K562 (cell line): ENCODE measurements around the gene IGSF8. TPM values are rescaled to one million over a fixed set of nuclear protein-coding genes. Genes with fewer than 3 reads are reported as not detected.
A peak's percentile ranks its signal among the peaks of the same experiment; 100 is the strongest.

Source experiments
- ATAC-seq: fragments of 200-7000 bp; cut with Tn5 transposase; 3 replicates; pipeline ENCODE4 v1.9.1; 2020; ENCODE audit warnings: moderate library complexity
- BruUV-seq: library from RNA; stranded (reverse); fragments of 400-500 nt; replicated peaks from 2 replicates; lab custom pipeline; 2021; lab: Mats Ljungman, UMichigan
- CTCF ChIA-PET: fragments of 300-600 bp; formaldehyde crosslinking; extraction: SDS; loops from one replicate; lab custom pipeline; 2021; ENCODE audit warnings: low intra/inter-chr PET ratio; lab: Yijun Ruan, JAX
- POLR2A ChIA-PET: fragments of 300-600, 350-650 bp; sonication (Branson Sonifier 250); formaldehyde crosslinking; extraction: SDS; loops from one replicate; lab custom pipeline; 2021; ENCODE audit warnings: antibody characterized with exemption, inconsistent platforms; lab: Yijun Ruan, JAX
- DNase-seq, 4 experiments: peaks; one replicate each; pipeline versions ENCODE4 v3.0.0 to v3.0.0-alpha.2; 2011 to 2018; ENCODE audit warnings: low spot score in 3 of 4, mixed read lengths in 3 of 4; ENCODE audit errors: extremely low read depth in 1 of 4
- FAIRE-seq: peaks from 2 replicates; lab custom pipeline; 2011; peaks lifted over from hg19 to GRCh38; lab: Jason Lieb, UNC
- H2AFZ ChIP-seq: 2 replicates; pipeline ENCODE4 v1.6.0; 2011; ENCODE audit warnings: low read depth, low read length, control low read depth, inconsistent platforms
- H3K27ac ChIP-seq: fragments of 200-600 bp; 3 replicates; pipeline ENCODE4 v1.8.0; 2011; ENCODE audit warnings: low read depth, mild to moderate bottlenecking, control low read depth, inconsistent platforms, low read length, moderate library complexity, mixed read lengths; ENCODE audit errors: extremely low read depth
- H3K27me3 ChIP-seq, 2 experiments: fragments of 300-600 bp in 1 of 2; 2 replicates in 1 of 2; 3 replicates in 1 of 2; pipeline versions ENCODE4 v1.6.0 to v1.8.0; 2011; ENCODE audit warnings: inconsistent platforms in 2 of 2, low read length in 2 of 2, mild to moderate bottlenecking in 1 of 2, mixed read lengths in 1 of 2, moderate library complexity in 1 of 2; ENCODE audit not compliant: control insufficient read depth in 2 of 2, insufficient read depth in 2 of 2
- H3K36me3 ChIP-seq: fragments of 300-600 bp; 3 replicates; pipeline ENCODE4 v1.8.0; 2011; ENCODE audit warnings: mild to moderate bottlenecking, low read length, inconsistent platforms; ENCODE audit not compliant: control insufficient read depth, insufficient read depth
- H3K4me1 ChIP-seq, 2 experiments: fragments of 200-600 bp in 1 of 2; replicated peaks in 1 of 2; 2 replicates in 1 of 2; 3 replicates in 1 of 2; pipeline versions ENCODE4 v1.5.1 to v1.8.0; 2011; ENCODE audit warnings: inconsistent platforms in 2 of 2, low read length in 2 of 2, mild to moderate bottlenecking in 1 of 2, mixed read lengths in 1 of 2, moderate library complexity in 1 of 2; ENCODE audit not compliant: control insufficient read depth in 2 of 2, insufficient read depth in 2 of 2
- H3K4me2 ChIP-seq: 2 replicates; pipeline ENCODE4 v1.6.1; 2011; ENCODE audit warnings: low read length, control low read depth, inconsistent platforms, mixed read lengths; ENCODE audit not compliant: insufficient read depth
- H3K4me3 ChIP-seq: fragments of 200-600 bp; sonication (generic), shearing (Covaris generic); 2 replicates; pipeline ENCODE4 v1.5.1; 2016; ENCODE audit warnings: control low read depth, inconsistent platforms
- H3K79me2 ChIP-seq: fragments of 200-600 bp; 3 replicates; pipeline ENCODE4 v1.8.0; 2011; ENCODE audit warnings: low read length, inconsistent platforms; ENCODE audit not compliant: control insufficient read depth, insufficient read depth
- H3K9ac ChIP-seq, 2 experiments: 2 replicates each; pipeline versions ENCODE4 v1.6.0 to v1.6.1; 2011; ENCODE audit warnings: low read depth in 2 of 2, low read length in 2 of 2, control low read depth in 1 of 2, inconsistent platforms in 1 of 2, mild to moderate bottlenecking in 1 of 2, mixed read lengths in 1 of 2; ENCODE audit not compliant: insufficient read depth in 1 of 2
- H3K9me1 ChIP-seq: one replicate; pipeline ENCODE4 v1.6.0; 2011; ENCODE audit warnings: inconsistent platforms, mild to moderate bottlenecking, low read length, moderate library complexity; ENCODE audit not compliant: control insufficient read depth, insufficient read depth
- H3K9me3 ChIP-seq: replicated peaks from 2 replicates; pipeline ENCODE4 v1.5.1; 2011; ENCODE audit warnings: low read depth, low read length, inconsistent platforms; ENCODE audit not compliant: control insufficient read depth, insufficient read depth
- H4K20me1 ChIP-seq: replicated peaks from 2 replicates; pipeline ENCODE4 v1.6.1; 2011; ENCODE audit warnings: low read length, inconsistent platforms, mixed read lengths; ENCODE audit not compliant: control insufficient read depth, insufficient read depth
- DDX20 ChIP-seq: fragments of 450-650 bp; IDR thresholded peaks from 2 replicates; pipeline ENCODE4 v1.6.1; 2016; ENCODE audit warnings: missing genetic modification characterization, low read depth, mild to moderate bottlenecking, missing compliant biosample characterization, moderate library complexity
- ZNF407 ChIP-seq: fragments of 450-650 bp; IDR thresholded peaks from 2 replicates; pipeline ENCODE4 v1.6.1; 2016; ENCODE audit warnings: low read depth
- WGBS: fragments of 100-300 bp; shearing (Covaris generic); methylation state at CpG from one replicate; pipeline ENCODE4 v1.1.6; 2016; ENCODE audit warnings: low coverage, mixed read lengths; ENCODE audit not compliant: insufficient coverage; ENCODE audit errors: missing lambda C conversion rate; 5-methylcytosine and 5-hydroxymethylcytosine counted together
- in situ Hi-C: fragments of 300-500 bp; cut with MboI; formaldehyde crosslinking; loops from 4 replicates; pipeline ENCODE4 v1.15.0; 2018; ENCODE audit warnings: inconsistent platforms, mixed read lengths
- intact Hi-C: fragments of 100-400 bp; cut with micrococcal nuclease; formaldehyde crosslinking; loops from 2 replicates; pipeline ENCODE4 v1.14.2; 2022
- polyA plus RNA-seq, 8 experiments: library from polyadenylated mRNA; depleted of rRNA in 4 of 8; stranded (reverse) in 5 of 8; unstranded in 3 of 8; fragments of >200 nt; fragmentation: Nextera tagmentation in 2 of 8; fragmentation: Illumina TruSeq in 1 of 8; extraction: Ambion mirVana in 2 of 8; extraction: Trizol in 1 of 8; gene quantifications; 2 replicates each; pipeline versions ENCODE4 v1.2.1 to v1.2.3, GENCODE V29; 2011 to 2014; ENCODE audit warnings: inconsistent platforms in 1 of 8, missing spikeins in 1 of 8
- total RNA-seq, 7 experiments: library from RNA; depleted of rRNA in 6 of 7; stranded (reverse); fragments of >200 nt in 6 of 7; fragmentation: Illumina TruSeq in 2 of 7; extraction: Trizol in 2 of 7; gene quantifications; 2 replicates each; pipeline versions ENCODE4 v1.2.1 to v1.2.3, GENCODE V29; 2011 to 2021; ENCODE audit warnings: low replicate concordance in 1 of 7

IGSF8 gene
- total and polyA plus RNA-seq, 9 of the 15 experiments (the other 6 are each of a cell fraction or from before 2014, with no cell fraction given) = 0.32 to 11.7 (median 3.2) TPM

GRCh38 chr1:160047111-160047991, 51.1 kb downstream of the IGSF8 start:
- no peaks in the 10 kb centered on the region for H3K36me3 ChIP-seq
- ChIA-PET POLR2A (interaction anchor here (0.6 to 2.0 kb wide), 9 partner anchors 10 to 864 kb away, joined by 3 to 12 read pairs (median 4); no protein-coding TSS in a partner anchor), CTCF (interaction anchor here (1.0 to 1.6 kb wide), 2 partner anchors 32 to 37 kb away, joined by 3 to 7 read pairs; no protein-coding TSS in a partner anchor)
- peaks cover 8 to 11% of the 10 kb centered on the region in 2 experiments for H3K27me3 ChIP-seq
- no peak overlapping the region; the same call in 2 of the 3 replicates for H3K27ac ChIP-seq
- H3K9me1 ChIP-seq = no peaks in the 10 kb centered on the region
- BruUV-seq = no TSS peak
- FAIRE-seq (peak; percentile 44), DNase-seq (no peak), ATAC-seq (no peak)
- peak overlapping the region; percentile 96 for H2AFZ ChIP-seq
- H3K79me2 ChIP-seq = no peaks in the 10 kb centered on the region
- no peaks in the 10 kb centered on the region for H3K9me3 ChIP-seq
- H3K4me1 ChIP-seq = peaks cover 11 to 20% of the 10 kb centered on the region in 2 experiments; a peak in 4 of 5 replicates
- H3K4me3 ChIP-seq = no peak overlapping the region
- WGBS = 19% methylated on average over 9 of the region's 9 CpGs
- in situ Hi-C loops (no loop called here), intact Hi-C loops (loop anchor here (5.0 kb wide), 1 partner anchor 115 kb away; no protein-coding TSS in a partner anchor)
- peak overlapping the region; percentile 81 for H3K4me2 ChIP-seq
- 0 out of 2 replicates have a peak, but pooled peaks have one; percentile 17 for TF ChIP-seq ZNF407
- TF ChIP-seq DDX20 (tag) = no peak
- peak overlapping the region; percentile 21 to 36; a peak in 1 of 4 replicates for H3K9ac ChIP-seq
- H4K20me1 ChIP-seq = 0 out of 2 replicates have a peak, but pooled peaks cover 3% of the 10 kb centered on the region
